Gastrocnemius medialis (tissue), 4 donors: ENCODE results near the gene GPR68. TPM values are rescaled to one million over a fixed set of nuclear protein-coding genes. Genes with fewer than 3 reads are reported as not detected.
"Not testable (repeated sequence)": the region's sequence is repeated elsewhere in the genome, so short reads cannot be mapped to it uniquely, and the experiment has no call there.

Experiments used
- ATAC-seq, 2 donors: fragments of 150-250 bp; one replicate each; pipeline ENCODE4 v1.9.1; 2016
- DNase-seq, 2 donors: peaks; one replicate each; pipeline ENCODE4 v3.0.0-alpha.2; 2019
- H3K27ac ChIP-seq, 4 donors: fragments of 200-600 bp; sonication (generic); 1 replicate in 1 of 4; 2 replicates in 3 of 4; pipeline ENCODE4 v1.5.1; 2016 to 2018; ENCODE audit warnings: mild to moderate bottlenecking in 2 of 4, moderate library complexity in 1 of 4
- H3K27me3 ChIP-seq, 3 donors: fragments of 200-600 bp; sonication (generic) in 2 of 3; 1 replicate in 1 of 3; 2 replicates in 2 of 3; pipeline versions ENCODE4 v1.5.1 to v1.6.0; 2016 to 2019; ENCODE audit warnings: mild to moderate bottlenecking in 1 of 3, moderate library complexity in 1 of 3
- H3K36me3 ChIP-seq, 2 donors: fragments of 200-600 bp; sonication (generic) in 1 of 2; one replicate each; pipeline ENCODE4 v1.5.1; 2017 to 2018
- H3K4me1 ChIP-seq, 2 donors: fragments of 200-600 bp; sonication (generic) in 1 of 2; one replicate each; pipeline ENCODE4 v1.5.1; 2016 to 2017; ENCODE audit warnings: mild to moderate bottlenecking in 2 of 2
- H3K4me3 ChIP-seq, 4 donors: fragments of 200-600 bp; sonication (generic) in 3 of 4; 1 replicate in 1 of 4; 2 replicates in 3 of 4; pipeline ENCODE4 v1.5.1; 2016 to 2019; ENCODE audit warnings: mild to moderate bottlenecking in 2 of 4
- H3K9me3 ChIP-seq, 3 donors: fragments of 200-600 bp; sonication (generic) in 2 of 3; 1 replicate in 1 of 3; 2 replicates in 2 of 3; pipeline ENCODE4 v1.5.1; 2016 to 2019
- POLR2A ChIP-seq, 2 donors: fragments of 450-650 bp; IDR thresholded peaks; one replicate each; pipeline ENCODE4 v1.6.1; 2017; ENCODE audit warnings: antibody characterized with exemption in 2 of 2, mild to moderate bottlenecking in 2 of 2, moderate library complexity in 2 of 2
- in situ Hi-C, 4 donors: fragments of 200-750 bp; cut with MboI; loops; one replicate each; pipeline versions ENCODE4 v1.15.0 to v1.8.0; 2017; ENCODE audit warnings: low sequenced_read_pairs in 4 of 4
- intact Hi-C: fragments of 100-400 bp; cut with DNase I; formaldehyde crosslinking; loops from one replicate; pipeline ENCODE4 v1.15.1; 2023; ENCODE audit warnings: low total_unique reads
- total RNA-seq, 4 donors: library from RNA; depleted of rRNA; stranded (reverse); fragments of >200 nt; gene quantifications; one replicate each; pipeline versions ENCODE4 v1.1.0 to v1.2.3, GENCODE V29; 2016
- TF ChIP-seq, protein P1 (sequence below), 5 experiments: fragments of 450-650 bp in 3 of 5; fragments of 200-600 bp in 2 of 5; sonication (generic) in 2 of 5; IDR thresholded peaks in 4 of 5; conservative IDR thresholded peaks in 1 of 5; 1 replicate in 4 of 5; 2 replicates in 1 of 5; pipeline ENCODE4 v1.5.1; 2016 to 2019; ENCODE audit warnings: antibody characterized with exemption in 5 of 5, mild to moderate bottlenecking in 3 of 5, moderate library complexity in 3 of 5

Gene GPR68
- total RNA-seq, 4 donors from 2014 or later = 0.07 TPM; not detected in 3

GRCh38 chr14:91186515-91187066, 57.9 kb downstream of the GPR68 start:
- H3K4me3 ChIP-seq = no peak overlapping the region
- no peaks in the 10 kb centered on the region for H3K4me1 ChIP-seq
- H3K27ac ChIP-seq = no peak overlapping the region
- ATAC-seq (no peak), DNase-seq (no peak)
- TF ChIP-seq, protein P1, sequence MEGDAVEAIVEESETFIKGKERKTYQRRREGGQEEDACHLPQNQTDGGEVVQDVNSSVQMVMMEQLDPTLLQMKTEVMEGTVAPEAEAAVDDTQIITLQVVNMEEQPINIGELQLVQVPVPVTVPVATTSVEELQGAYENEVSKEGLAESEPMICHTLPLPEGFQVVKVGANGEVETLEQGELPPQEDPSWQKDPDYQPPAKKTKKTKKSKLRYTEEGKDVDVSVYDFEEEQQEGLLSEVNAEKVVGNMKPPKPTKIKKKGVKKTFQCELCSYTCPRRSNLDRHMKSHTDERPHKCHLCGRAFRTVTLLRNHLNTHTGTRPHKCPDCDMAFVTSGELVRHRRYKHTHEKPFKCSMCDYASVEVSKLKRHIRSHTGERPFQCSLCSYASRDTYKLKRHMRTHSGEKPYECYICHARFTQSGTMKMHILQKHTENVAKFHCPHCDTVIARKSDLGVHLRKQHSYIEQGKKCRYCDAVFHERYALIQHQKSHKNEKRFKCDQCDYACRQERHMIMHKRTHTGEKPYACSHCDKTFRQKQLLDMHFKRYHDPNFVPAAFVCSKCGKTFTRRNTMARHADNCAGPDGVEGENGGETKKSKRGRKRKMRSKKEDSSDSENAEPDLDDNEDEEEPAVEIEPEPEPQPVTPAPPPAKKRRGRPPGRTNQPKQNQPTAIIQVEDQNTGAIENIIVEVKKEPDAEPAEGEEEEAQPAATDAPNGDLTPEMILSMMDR (IDR thresholded peaks at IDR 0.05 in 4 of 5, conservative IDR thresholded peaks at IDR 0.05 in 1 of 5) = no peak
- no peak for TF ChIP-seq POLR2A (IDR thresholded peaks at IDR 0.05)
- H3K9me3 ChIP-seq = no peaks in the 10 kb centered on the region
- H3K36me3 ChIP-seq = peaks cover 3 to 80% of the 10 kb centered on the region in 2 donors
- in situ Hi-C loops = loop anchor here in 1 of 4 donors (25.0 kb wide), 1 partner anchor 101 kb away; no protein-coding TSS in a partner anchor
- no peaks in the 10 kb centered on the region for H3K27me3 ChIP-seq
- intact Hi-C loops = no loop called here

DNA sequence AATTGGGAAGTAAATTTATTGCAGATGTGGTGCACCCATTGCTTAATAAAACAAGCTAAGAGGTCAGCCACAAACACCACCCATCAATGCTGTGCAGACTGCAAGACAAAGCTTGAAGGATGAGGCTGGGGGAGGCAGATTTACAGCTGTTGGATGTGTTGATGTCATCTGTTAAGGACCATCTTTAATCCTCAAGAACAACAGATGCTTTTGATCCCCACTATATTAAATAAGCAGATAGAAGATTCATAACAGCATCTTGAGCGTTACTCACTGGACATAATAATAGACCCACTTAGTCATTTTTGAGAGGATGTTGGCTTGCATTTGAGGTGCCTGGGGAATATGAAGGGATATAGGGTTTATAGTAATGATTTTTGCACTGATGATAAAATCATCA, 58.8 kb downstream of the GPR68 start:
- no peaks in the 10 kb centered on the region for H3K9me3 ChIP-seq
- H3K4me3 ChIP-seq = no peak overlapping the region
- H3K36me3 ChIP-seq = peaks cover 0 to 80% of the 10 kb centered on the region in 2 donors
- no peaks in the 10 kb centered on the region for H3K27me3 ChIP-seq
- in situ Hi-C loops (loop anchor here in 1 of 4 donors (25.0 kb wide), 1 partner anchor 102 kb away; no protein-coding TSS in a partner anchor), intact Hi-C loops (no loop called here)
- no peak for ATAC-seq
- DNase-seq = no peak
- TF ChIP-seq POLR2A (IDR thresholded peaks at IDR 0.05) = no peak
- TF ChIP-seq, protein P1 (IDR thresholded peaks at IDR 0.05 in 4 of 5, conservative IDR thresholded peaks at IDR 0.05 in 1 of 5) = no peak
- H3K27ac ChIP-seq = no peak overlapping the region
- H3K4me1 ChIP-seq = no peaks in the 10 kb centered on the region

DNA sequence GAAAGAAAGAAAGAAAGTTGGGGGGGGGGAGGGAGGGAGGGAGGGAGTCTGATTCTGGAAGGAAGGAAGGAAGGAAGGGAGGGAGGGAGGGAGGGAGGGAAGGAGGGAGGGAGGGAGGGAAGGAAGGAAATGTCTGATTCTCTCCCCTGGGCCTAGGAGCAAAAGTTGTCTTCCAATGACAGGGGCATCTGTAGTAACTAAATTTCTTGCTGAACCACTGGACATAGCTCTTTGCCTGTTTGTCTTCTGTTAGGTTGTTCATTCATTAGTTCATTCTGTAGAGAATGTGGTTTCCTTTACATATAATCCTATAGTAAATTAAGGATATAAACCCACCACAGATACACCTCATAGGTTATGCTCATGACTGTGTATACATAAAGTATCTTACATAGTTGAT, 59.9 kb downstream of the GPR68 start:
- no peak overlapping the region for H3K27ac ChIP-seq
- no peak for DNase-seq
- intact Hi-C loops (no loop called here), in situ Hi-C loops (loop anchor here in 1 of 4 donors (25.0 kb wide), 1 partner anchor 103 kb away; no protein-coding TSS in a partner anchor)
- no peaks in the 10 kb centered on the region for H3K27me3 ChIP-seq
- H3K4me3 ChIP-seq = no peak overlapping the region
- H3K36me3 ChIP-seq = peaks cover 0 to 72% of the 10 kb centered on the region in 2 donors
- ATAC-seq = no peak
- H3K9me3 ChIP-seq = no peaks in the 10 kb centered on the region
- TF ChIP-seq, protein P1 (IDR thresholded peaks at IDR 0.05 in 4 of 5, conservative IDR thresholded peaks at IDR 0.05 in 1 of 5) = no peak
- no peak for TF ChIP-seq POLR2A (IDR thresholded peaks at IDR 0.05)
- no peaks in the 10 kb centered on the region for H3K4me1 ChIP-seq

GRCh38 chr14:91182753-91183152, 61.8 kb downstream of the GPR68 start:
- ATAC-seq, intact Hi-C loops, DNase-seq, H3K27me3 ChIP-seq, H3K4me1 ChIP-seq, H3K27ac ChIP-seq, H3K9me3 ChIP-seq, H3K4me3 ChIP-seq: not testable (repeated sequence)
- H3K36me3 ChIP-seq = peaks cover 0 to 56% of the 10 kb centered on the region in 2 donors
- in situ Hi-C loops = loop anchor here in 1 of 4 donors (25.0 kb wide), 1 partner anchor 105 kb away; no protein-coding TSS in a partner anchor

Other genes with a start within 250 kb of the GPR68 start
- 10 to 100 TPM in 2 of 4 donors, 1 to 10 TPM in 2; 5.8 to 18.4 (median 9.8) TPM for gene RPS6KA5, start 184.1 kb downstream of the GPR68 start, total RNA-seq
- gene DGLUCY, start 130.6 kb downstream of the GPR68 start, total RNA-seq = 10 to 100 TPM; 29.3 to 93.7 (median 67.8) TPM
- gene CCDC88C, start 173.1 kb upstream of the GPR68 start, total RNA-seq = 1 to 10 TPM; 1.1 to 2.7 (median 2.1) TPM